H1 (cell line): ENCODE data around the gene SPN. TPM values are rescaled to one million over a fixed set of nuclear protein-coding genes. Genes with fewer than 3 reads are reported as not detected.
A peak's percentile ranks its signal among the peaks of the same experiment; 100 is the strongest.

Source experiments
- BACH1 ChIP-seq: IDR thresholded peaks from 2 replicates; pipeline ENCODE4 v1.6.1; 2012; ENCODE audit warnings: low read length, improper control_type of control experiment
- BCL11A ChIP-seq, 2 experiments: IDR thresholded peaks; one replicate each; pipeline ENCODE4 v1.6.1; 2011; ENCODE audit warnings: low read depth in 2 of 2, low read length in 2 of 2, mild to moderate bottlenecking in 2 of 2
- CEBPB ChIP-seq: IDR thresholded peaks from 2 replicates; pipeline ENCODE4 v1.6.1; 2012; ENCODE audit warnings: low read depth, low read length
- CHD7 ChIP-seq: fragments of 300-600 bp; sonication (generic); IDR thresholded peaks from 2 replicates; pipeline ENCODE4 v1.7.1; 2012; ENCODE audit warnings: low read length, moderate library complexity, mild to moderate bottlenecking, inconsistent platforms; ENCODE audit not compliant: insufficient replicate concordance
- CTBP2 ChIP-seq: IDR thresholded peaks from 2 replicates; pipeline ENCODE4 v1.7.0; 2011; ENCODE audit warnings: borderline replicate concordance, mild to moderate bottlenecking, moderate library complexity, mixed read lengths, low read length; ENCODE audit not compliant: insufficient read depth, insufficient read length
- HDAC2 ChIP-seq, 2 experiments: fragments of 300-600 bp in 1 of 2; sonication (generic) in 1 of 2; IDR thresholded peaks; 2 replicates each; pipeline ENCODE4 v1.6.1; 2011 to 2012; ENCODE audit warnings: low read depth in 2 of 2, low read length in 2 of 2, mild to moderate bottlenecking in 2 of 2, moderate library complexity in 2 of 2, borderline replicate concordance in 1 of 2, inconsistent platforms in 1 of 2
- KDM5A ChIP-seq: fragments of 200-600 bp; IDR thresholded peaks from 2 replicates; pipeline ENCODE4 v1.7.1; 2012; ENCODE audit warnings: mild to moderate bottlenecking, low read length, inconsistent platforms, mixed read lengths
- MAFK ChIP-seq: IDR thresholded peaks from 2 replicates; pipeline ENCODE4 v1.6.1; 2012; ENCODE audit warnings: low read depth, mild to moderate bottlenecking, improper control_type of control experiment, low read length
- RXRA ChIP-seq: IDR thresholded peaks from 2 replicates; pipeline ENCODE4 v1.6.1; 2011; ENCODE audit warnings: low read depth, mild to moderate bottlenecking, low read length, moderate library complexity; ENCODE audit not compliant: insufficient read depth
- SRF ChIP-seq: IDR thresholded peaks from 2 replicates; pipeline ENCODE4 v1.6.1; 2011; ENCODE audit warnings: mild to moderate bottlenecking, low read depth, low read length, moderate library complexity
- TBP ChIP-seq: IDR thresholded peaks from 2 replicates; pipeline ENCODE4 v1.6.1; 2011; ENCODE audit warnings: low read depth, low read length, improper control_type of control experiment
- polyA plus RNA-seq, 7 experiments: library from polyadenylated mRNA; depleted of rRNA in 3 of 7; stranded (reverse) in 5 of 7; unstranded in 2 of 7; fragments of >200 nt in 5 of 7; fragments of 200-250 nt in 2 of 7; gene quantifications; 1 replicate in 5 of 7; 2 replicates in 1 of 7; 4 replicates in 1 of 7; pipeline versions ENCODE4 v1.2.1 to v1.2.3, GENCODE V29; 2011 to 2013; ENCODE audit warnings: missing spikeins in 2 of 7, mixed read lengths in 2 of 7
- total RNA-seq: library from RNA; stranded (reverse); fragmentation: NEBNext Ultra II Directional; extraction: Animal tissue kit (Norgen Biotek cat#: 25700); gene quantifications from 2 replicates; pipeline ENCODE4 v1.2.1, GENCODE V29; 2021

Gene SPN
- total and polyA plus RNA-seq, 2 of the 8 experiments (the other 6 are each of a cell fraction or from before 2014, with no cell fraction given): 1.5 to 1.8 TPM

- TF ChIP-seq TBP (peak; percentile 94), HDAC2 (IDR thresholded peaks at IDR 0.05; ENCODE audit: borderline replicate concordance in 1 of 2, low read depth in 2 of 2, low read length in 2 of 2) (peak in 1 of 2 experiments; percentile 23; a peak in 2 of 4 replicates), MAFK (no peak), CHD7 (no peak), CEBPB (no peak), RXRA (no peak), CTBP2 (no peak), BACH1 (0 out of 2 replicates have a peak, but pooled peaks have one; percentile 5), BCL11A (IDR thresholded peaks at IDR 0.05; ENCODE audit: low read depth in 2 of 2, low read length in 2 of 2) (no peak), KDM5A (no peak), SRF (no peak)
Observed at GRCh38 chr16:29708917-29709600, 46.0 kb downstream of the SPN start (continued).
